HCT116 (cell line): ENCODE data around the gene LPAR3. TPM values are rescaled to one million over a fixed set of nuclear protein-coding genes. Genes with fewer than 3 reads are reported as not detected.

Experiments used
- ATAC-seq: fragments of 200-7000 bp; cut with Tn5 transposase; 2 replicates; pipeline ENCODE4 v1.9.1; 2020; ENCODE audit warnings: mild to moderate bottlenecking, moderate library complexity
- BruUV-seq: library from RNA; stranded (reverse); fragments of 400-500 nt; replicated peaks from 2 replicates; lab custom pipeline; 2021; lab: Mats Ljungman, UMichigan
- CTCF ChIA-PET: fragments of 300-600 bp; sonication (Branson Sonifier 250); formaldehyde crosslinking; loops from one replicate; lab custom pipeline; 2021; ENCODE audit warnings: antibody characterized with exemption; lab: Charles Lee
- POLR2A ChIA-PET: fragments of 300-600, 350-600 bp; sonication (Branson Sonifier 250); formaldehyde crosslinking; loops from one replicate; lab custom pipeline; 2021; ENCODE audit warnings: antibody characterized with exemption; lab: Charles Lee
- RAD21 ChIA-PET, 2 experiments: fragments of 300-600 bp; sonication (Branson Sonifier 250); formaldehyde crosslinking; loops; one replicate each; lab custom pipeline; 2023; ENCODE audit warnings: low total read pairs in 2 of 2; ENCODE audit not compliant: uncharacterized antibody in 2 of 2, unreplicated experiment in 2 of 2, low non-redundant PET in 1 of 2; lab: Charles Lee
- DNase-seq: peaks from one replicate; pipeline ENCODE4 v3.0.0-alpha.2; 2010; ENCODE audit warnings: low read depth, low spot score
- H2AFZ ChIP-seq: fragments of 200-600 bp; shearing (Covaris generic), sonication (generic); 2 replicates; pipeline ENCODE4 v1.6.1; 2017; ENCODE audit warnings: low read depth, mixed run types, mixed read lengths, antibody characterized with exemption, low read length; ENCODE audit not compliant: poor library complexity, severe bottlenecking
- H3K27ac ChIP-seq: 2 replicates; pipeline ENCODE4 v1.5.1; 2012; ENCODE audit warnings: low read depth, low read length
- H3K27me3 ChIP-seq: fragments of 200-600 bp; sonication (generic); 2 replicates; pipeline ENCODE4 v1.6.1; 2016; ENCODE audit warnings: mixed run types, low read length, mixed read lengths; ENCODE audit not compliant: insufficient read depth
- H3K36me3 ChIP-seq, 2 experiments: fragments of 200-500 bp in 1 of 2; fragments of 200-600 bp in 1 of 2; sonication (Bioruptor generic) in 1 of 2; sonication (generic) in 1 of 2; 2 replicates each; pipeline versions ENCODE4 v1.5.1 to v1.6.1; 2014 to 2016; ENCODE audit warnings: low read length in 2 of 2, inconsistent platforms in 1 of 2, mixed read lengths in 1 of 2, mixed run types in 1 of 2; ENCODE audit not compliant: insufficient read depth in 2 of 2, control insufficient read depth in 1 of 2
- H3K4me1 ChIP-seq, 2 experiments: fragments of 200-600 bp in 1 of 2; sonication (generic) in 1 of 2; 2 replicates each; pipeline versions ENCODE4 v1.5.1 to v1.6.1; 2012 to 2017; ENCODE audit warnings: low read length in 2 of 2, inconsistent platforms in 1 of 2, mild to moderate bottlenecking in 1 of 2, mixed read lengths in 1 of 2, mixed run types in 1 of 2, moderate library complexity in 1 of 2; ENCODE audit not compliant: insufficient read depth in 2 of 2, control insufficient read depth in 1 of 2
- H3K4me2 ChIP-seq: fragments of 200-600 bp; sonication (generic); 2 replicates; pipeline ENCODE4 v1.6.1; 2017; ENCODE audit warnings: mixed run types, low read length, mixed read lengths
- H3K4me3 ChIP-seq, 2 experiments: fragments of 200-600 bp in 1 of 2; sonication (generic) in 1 of 2; replicated peaks in 1 of 2; 2 replicates each; pipeline ENCODE4 v1.5.1; 2011 to 2016; ENCODE audit warnings: low read length in 2 of 2, control low read depth in 1 of 2, low read depth in 1 of 2, mild to moderate bottlenecking in 1 of 2, mixed read lengths in 1 of 2, mixed run types in 1 of 2
- H3K79me2 ChIP-seq: fragments of 200-600 bp; sonication (generic); 2 replicates; pipeline ENCODE4 v1.6.1; 2017; ENCODE audit warnings: mild to moderate bottlenecking, mixed run types, low read length, moderate library complexity, mixed read lengths; ENCODE audit not compliant: insufficient read depth
- H3K9ac ChIP-seq: fragments of 200-600 bp; sonication (generic); 2 replicates; pipeline ENCODE4 v1.6.1; 2016; ENCODE audit warnings: low read length, mixed read lengths
- H3K9me2 ChIP-seq: fragments of 200-600 bp; sonication (generic), shearing (Covaris generic); 2 replicates; pipeline ENCODE4 v1.6.1; 2017; ENCODE audit warnings: mixed run types, mild to moderate bottlenecking, moderate library complexity; ENCODE audit not compliant: insufficient read depth
- H3K9me3 ChIP-seq, 2 experiments: fragments of 200-500 bp in 1 of 2; fragments of 200-600 bp in 1 of 2; sonication (Bioruptor generic) in 1 of 2; sonication (generic) in 1 of 2; 2 replicates each; pipeline ENCODE4 v1.6.1; 2014 to 2017; ENCODE audit warnings: low read length in 2 of 2, mixed read lengths in 2 of 2, inconsistent platforms in 1 of 2, low read depth in 1 of 2, mild to moderate bottlenecking in 1 of 2, mixed run types in 1 of 2, moderate library complexity in 1 of 2; ENCODE audit not compliant: control insufficient read depth in 1 of 2, insufficient read depth in 1 of 2
- H4K20me1 ChIP-seq: fragments of 200-600 bp; sonication (generic), shearing (Covaris generic); 2 replicates; pipeline ENCODE4 v1.6.1; 2017; ENCODE audit warnings: mixed run types, mild to moderate bottlenecking, moderate library complexity; ENCODE audit not compliant: insufficient read depth
- CBX3 ChIP-seq: IDR thresholded peaks from 2 replicates; pipeline ENCODE4 v1.6.1; 2012; ENCODE audit warnings: low read depth
- EZH2phosphoT487 ChIP-seq: fragments of 200-600 bp; IDR thresholded peaks from 2 replicates; pipeline ENCODE4 v1.6.1; 2018; ENCODE audit warnings: antibody characterized with exemption, borderline replicate concordance
- FOSL1 ChIP-seq: IDR thresholded peaks from 2 replicates; pipeline ENCODE4 v1.6.1; 2012; ENCODE audit warnings: low read depth
- POLR2A ChIP-seq: IDR thresholded peaks from 2 replicates; pipeline ENCODE4 v1.7.0; 2011; ENCODE audit warnings: borderline replicate concordance; ENCODE audit not compliant: insufficient read depth, insufficient read length; ENCODE audit errors: extremely low read depth
- REST ChIP-seq: IDR thresholded peaks from 2 replicates; pipeline ENCODE4 v1.6.1; 2012; ENCODE audit warnings: low read depth
- ZBTB33 ChIP-seq: IDR thresholded peaks from 2 replicates; pipeline ENCODE4 v1.6.1; 2011; ENCODE audit warnings: mild to moderate bottlenecking, low read length, moderate library complexity; ENCODE audit not compliant: insufficient replicate concordance; ENCODE audit errors: extremely low read depth
- intact Hi-C: fragments of 100-400 bp; cut with micrococcal nuclease; formaldehyde crosslinking; loops from 2 replicates; pipeline ENCODE4 v1.10.0; 2022
- total RNA-seq: library from RNA; stranded (reverse); gene quantifications from one replicate; pipeline ENCODE4 v1.2.1, GENCODE V29; 2021; ENCODE audit not compliant: unreplicated experiment

The LPAR3 gene
- total RNA-seq, 1 experiment from 2014 or later = 27.2 TPM

GRCh38 chr1:84782881-84783280, 110.1 kb downstream of the LPAR3 start:
- ATAC-seq = no peak
- ChIA-PET CTCF (interaction anchor here (0.8 to 1.8 kb wide), 15 partner anchors 11 to 162 kb away, joined by 3 to 18 read pairs (median 6); no protein-coding TSS in a partner anchor), POLR2A (no interaction called here), RAD21 (interaction anchor here in 1 of 2 experiments (1.0 kb wide), 1 partner anchor 162 kb away, joined by 3 read pairs; no protein-coding TSS in a partner anchor)
- DNase-seq = no peak
- intact Hi-C loops = loop anchor here (2.0 kb wide), 1 partner anchor 154 kb away; no protein-coding TSS in a partner anchor
- no peak overlapping the region for H3K4me3 ChIP-seq
- H3K27ac ChIP-seq = no peak overlapping the region
- peak overlapping the region; percentile 73 for H3K4me2 ChIP-seq
- no peak overlapping the region for H2AFZ ChIP-seq
- no peaks in the 10 kb centered on the region for H3K79me2 ChIP-seq
- no peaks in the 10 kb centered on the region for H3K9me2 ChIP-seq
- no peaks in the 10 kb centered on the region for H3K9me3 ChIP-seq
- peaks cover 0 to 9% of the 10 kb centered on the region in 2 experiments; a peak in 3 of 4 replicates for H3K4me1 ChIP-seq
- TF ChIP-seq REST = no peak
- no peak for TF ChIP-seq EZH2phosphoT487
- TF ChIP-seq POLR2A = no peak
- 0 out of 2 replicates have a peak, but pooled peaks have one; percentile 1 for TF ChIP-seq CBX3
- TF ChIP-seq ZBTB33 = no peak
- no peak for TF ChIP-seq FOSL1
- no peak overlapping the region for H3K9ac ChIP-seq
- H3K27me3 ChIP-seq = no peaks in the 10 kb centered on the region
- H3K36me3 ChIP-seq = no peaks in the 10 kb centered on the region
- no peaks in the 10 kb centered on the region for H4K20me1 ChIP-seq
- BruUV-seq = no TSS peak
